GM12873 (cell line): ENCODE results near the gene GALNT2.

Experiments
- TF ChIP-seq, protein P1 (sequence below): IDR thresholded peaks from 2 replicates; pipeline ENCODE4 v1.5.1; 2012; ENCODE audit warnings: low read depth, mild to moderate bottlenecking, moderate library complexity, low read length, control low read depth; ENCODE audit not compliant: insufficient read depth; ENCODE audit errors: missing control alignments

Gene GALNT2

GRCh38 chr1:230270559-230271281, 203.7 kb downstream of the GALNT2 start:
- TF ChIP-seq, protein P1, sequence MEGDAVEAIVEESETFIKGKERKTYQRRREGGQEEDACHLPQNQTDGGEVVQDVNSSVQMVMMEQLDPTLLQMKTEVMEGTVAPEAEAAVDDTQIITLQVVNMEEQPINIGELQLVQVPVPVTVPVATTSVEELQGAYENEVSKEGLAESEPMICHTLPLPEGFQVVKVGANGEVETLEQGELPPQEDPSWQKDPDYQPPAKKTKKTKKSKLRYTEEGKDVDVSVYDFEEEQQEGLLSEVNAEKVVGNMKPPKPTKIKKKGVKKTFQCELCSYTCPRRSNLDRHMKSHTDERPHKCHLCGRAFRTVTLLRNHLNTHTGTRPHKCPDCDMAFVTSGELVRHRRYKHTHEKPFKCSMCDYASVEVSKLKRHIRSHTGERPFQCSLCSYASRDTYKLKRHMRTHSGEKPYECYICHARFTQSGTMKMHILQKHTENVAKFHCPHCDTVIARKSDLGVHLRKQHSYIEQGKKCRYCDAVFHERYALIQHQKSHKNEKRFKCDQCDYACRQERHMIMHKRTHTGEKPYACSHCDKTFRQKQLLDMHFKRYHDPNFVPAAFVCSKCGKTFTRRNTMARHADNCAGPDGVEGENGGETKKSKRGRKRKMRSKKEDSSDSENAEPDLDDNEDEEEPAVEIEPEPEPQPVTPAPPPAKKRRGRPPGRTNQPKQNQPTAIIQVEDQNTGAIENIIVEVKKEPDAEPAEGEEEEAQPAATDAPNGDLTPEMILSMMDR = no peak

- TF ChIP-seq, protein P1 = no peak
Observed at GRCh38 chr1:230271300-230272035, 204.4 kb downstream of the GALNT2 start.

DNA sequence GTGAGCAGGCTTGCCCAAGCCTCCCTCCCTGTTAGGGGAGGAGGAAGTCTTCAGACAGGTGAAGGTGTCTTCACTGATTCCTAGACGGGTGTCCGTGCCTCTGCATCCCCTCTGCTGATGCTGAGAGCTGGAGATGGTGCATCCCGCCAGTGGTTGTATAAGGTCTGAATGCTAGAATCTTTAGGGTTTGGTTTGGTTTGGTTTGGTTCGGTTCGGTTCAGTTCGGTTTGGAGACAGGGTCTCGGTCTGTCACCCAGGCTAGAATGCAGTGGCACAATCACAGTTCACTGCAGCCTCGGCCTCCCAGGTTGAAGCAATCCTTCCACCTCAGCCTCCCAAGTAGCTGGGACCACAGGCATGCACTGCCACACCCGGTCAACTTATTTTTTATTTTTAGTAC, 205.5 kb downstream of the GALNT2 start:
- TF ChIP-seq, protein P1 = no peak

DNA sequence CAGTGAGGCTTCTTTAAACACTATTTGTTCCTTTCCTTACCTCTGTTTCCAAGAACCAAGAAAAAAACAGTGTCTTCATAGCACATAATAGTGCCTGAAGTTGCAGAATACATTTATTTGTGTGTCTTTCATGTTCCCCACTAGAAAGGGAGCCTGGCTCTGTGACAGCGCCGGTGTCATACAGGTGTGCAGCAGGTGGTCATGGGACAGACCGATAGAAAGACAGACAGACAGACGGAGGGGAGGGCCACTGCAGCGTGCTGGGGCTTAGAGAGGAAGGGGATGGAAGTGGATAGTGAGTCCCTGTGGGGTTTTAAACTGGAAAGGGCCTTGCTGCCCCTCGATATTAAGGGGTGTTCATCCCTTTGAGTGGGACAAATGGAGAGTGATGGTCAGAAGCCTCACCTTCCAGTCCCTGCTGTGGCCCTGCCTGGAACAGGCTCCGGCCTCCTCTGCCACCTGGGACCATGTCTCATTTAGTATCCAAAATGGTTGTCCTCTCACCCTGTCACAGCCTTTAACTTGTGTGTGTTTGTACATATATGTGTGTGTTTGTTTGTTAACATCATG, 206.2 kb downstream of the GALNT2 start:
- TF ChIP-seq, protein P1 = no peak

DNA sequence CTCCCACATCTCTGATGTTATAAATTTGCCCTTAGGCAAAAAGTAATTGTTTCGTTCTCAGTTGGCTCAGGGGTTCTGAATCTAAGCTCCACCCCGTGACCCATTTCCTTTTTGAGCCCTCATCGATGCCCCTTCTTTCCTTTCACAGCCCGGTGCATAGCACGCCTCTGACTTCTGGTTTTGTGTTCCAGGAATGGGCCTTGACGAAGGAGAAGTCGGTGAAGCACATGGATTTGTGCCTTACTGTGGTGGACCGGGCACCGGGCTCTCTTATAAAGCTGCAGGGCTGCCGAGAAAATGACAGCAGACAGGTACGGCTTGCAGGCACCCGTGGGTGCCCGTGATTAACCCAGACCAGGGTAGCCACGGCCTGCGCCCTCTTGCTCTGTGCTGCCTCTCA, 207.2 kb downstream of the GALNT2 start:
- TF ChIP-seq, protein P1 = no peak

GRCh38 chr1:230276401-230276800, 209.4 kb downstream of the GALNT2 start:
- TF ChIP-seq, protein P1 = no peak
